GM21360 (cell line): Measurements from ENCODE around the gene VDR.
"Not testable (repeated sequence)": the region's sequence is repeated elsewhere in the genome, so short reads cannot be mapped to it uniquely, and the experiment has no call there.

Experiments used
- ATAC-seq: cut with Tn5 transposase; IDR thresholded peaks from one replicate; pipeline ENCODE4 v1.9.1; 2021; ENCODE audit warnings: mild to moderate bottlenecking, moderate library complexity; ENCODE audit not compliant: unreplicated experiment

VDR gene

DNA sequence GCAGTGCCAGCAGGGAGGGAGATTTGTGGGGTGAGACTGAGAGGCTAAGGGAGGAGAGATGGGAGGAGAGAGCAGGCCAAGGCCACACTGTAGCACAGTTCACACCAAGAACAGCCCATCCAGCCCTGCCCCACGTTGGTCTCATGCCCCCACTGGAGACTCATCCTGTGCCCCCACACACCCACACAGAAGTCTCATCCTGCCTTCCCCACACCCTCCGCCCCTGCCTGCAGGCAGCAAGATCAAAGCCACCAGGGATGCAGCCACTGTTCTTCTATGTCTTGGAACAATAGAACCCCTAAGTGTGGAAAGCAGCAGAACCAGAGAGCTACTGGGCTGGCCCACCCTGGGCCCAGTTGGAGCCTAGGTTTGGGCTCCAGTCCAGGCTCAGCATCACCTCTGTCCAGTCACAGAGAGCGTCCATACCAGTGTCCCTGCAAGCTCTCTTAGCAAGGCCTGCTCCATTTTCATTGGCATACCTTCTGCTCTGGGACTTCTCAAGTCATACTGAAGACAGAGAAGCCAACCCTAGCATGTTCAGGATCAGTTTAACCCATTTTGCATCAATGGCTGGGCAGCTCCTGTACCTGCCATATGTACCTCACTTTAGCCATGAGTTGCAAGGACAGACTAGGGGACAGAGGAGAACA, 53.4 kb downstream of the VDR start:
- no peak for ATAC-seq

DNA sequence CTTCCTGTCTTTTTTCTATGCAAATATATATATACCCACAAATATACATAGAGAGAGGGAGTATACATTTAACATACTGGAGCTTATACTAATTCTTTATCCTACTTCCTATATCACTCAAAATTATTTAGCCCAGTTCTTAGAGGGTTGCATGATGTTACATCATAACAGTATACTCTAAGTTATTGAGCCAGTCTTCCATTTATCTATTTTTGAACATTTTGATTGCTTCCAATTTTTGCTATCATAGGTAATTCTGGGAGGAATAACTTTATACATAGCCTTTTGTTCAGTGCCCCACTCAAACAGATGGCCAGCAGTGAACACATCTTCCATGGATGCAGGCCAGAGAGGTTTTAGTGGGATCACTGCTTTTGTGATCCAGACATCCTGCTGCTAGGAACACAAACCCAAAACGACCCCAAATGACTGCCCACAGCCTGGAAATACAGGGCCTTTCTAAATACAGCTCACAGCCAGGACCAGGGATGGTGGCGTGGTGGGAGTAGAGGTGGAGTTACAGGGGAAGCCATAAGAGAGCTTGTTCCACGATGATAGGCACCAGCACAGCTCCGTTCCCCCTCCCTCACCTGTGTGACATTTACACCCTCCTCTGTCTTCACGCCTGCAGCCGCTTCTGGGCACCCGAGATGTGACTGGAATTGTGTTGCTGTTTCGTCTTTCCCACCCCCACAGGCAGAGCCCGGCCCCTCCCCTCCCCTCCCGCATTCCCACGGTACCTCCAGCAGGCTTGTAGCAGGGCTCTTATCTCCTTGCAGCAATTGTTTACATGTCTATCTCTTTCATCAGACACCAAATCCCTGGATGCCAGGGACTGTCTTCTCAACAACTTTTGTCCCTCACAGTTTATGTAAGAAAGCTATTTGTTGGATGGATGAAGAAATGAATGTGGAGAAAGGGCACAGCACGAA, 54.4 kb downstream of the VDR start:
- no peak for ATAC-seq

DNA sequence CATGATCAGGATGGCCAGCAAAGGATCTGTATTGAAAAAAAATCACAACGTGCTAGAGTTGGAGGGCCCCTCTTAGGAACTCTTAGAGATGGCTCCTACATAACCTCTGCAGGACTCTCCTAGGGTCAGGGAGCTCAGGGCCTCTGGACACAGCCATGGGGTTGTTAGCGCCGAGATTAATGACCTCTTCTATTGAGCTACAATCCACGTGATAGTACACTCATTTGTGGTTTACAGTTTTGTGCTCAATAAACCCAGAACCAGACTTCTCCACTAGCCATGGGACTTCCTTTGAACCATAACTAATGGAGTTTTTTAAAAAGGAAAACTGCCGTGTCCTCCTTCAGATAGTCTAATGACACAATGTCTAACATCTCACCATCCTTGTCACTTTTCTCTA, 55.5 kb downstream of the VDR start:
- ATAC-seq: no peak

DNA sequence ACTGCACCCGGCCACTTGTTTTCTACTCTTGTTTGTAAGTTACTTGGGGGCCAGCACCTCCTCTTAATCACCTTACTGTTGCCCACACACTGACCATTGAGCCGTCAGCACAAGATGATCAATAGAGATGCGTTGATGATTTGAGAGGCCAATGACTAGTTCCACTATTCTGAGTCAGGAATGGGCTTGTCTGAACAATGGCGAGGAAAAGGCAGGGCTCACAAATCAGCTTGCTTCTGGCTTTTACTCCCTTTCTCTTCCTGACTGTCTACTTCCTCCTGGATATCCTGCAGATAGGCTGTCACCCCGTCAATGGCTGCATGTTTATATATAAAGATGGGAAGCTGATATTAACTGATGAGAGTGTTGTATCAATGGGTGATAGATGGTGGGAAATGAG, 55.9 kb downstream of the VDR start:
- ATAC-seq: no peak

GRCh38 chr12:47846294-47846996, 58.3 kb downstream of the VDR start:
- ATAC-seq: no peak

DNA sequence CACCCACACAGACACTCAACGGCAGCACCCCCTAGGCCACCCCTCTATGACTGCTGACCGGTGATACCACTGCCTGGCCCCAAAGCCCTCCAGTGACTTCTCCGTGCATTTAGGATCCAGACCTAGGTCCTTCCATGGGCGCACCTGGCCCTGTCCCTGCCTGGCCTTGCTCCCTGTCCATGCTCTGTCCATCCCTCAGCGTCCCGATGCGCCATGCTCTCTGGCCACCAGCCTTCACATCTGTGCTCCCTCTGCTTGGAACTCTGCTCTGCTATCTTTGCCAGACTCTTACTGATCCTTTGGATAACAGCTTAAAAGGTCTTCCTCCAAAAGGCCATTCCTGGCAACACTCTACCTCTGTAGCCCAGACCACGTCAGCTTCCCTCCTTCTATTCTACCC, 59.7 kb downstream of the VDR start:
- no peak for ATAC-seq

DNA sequence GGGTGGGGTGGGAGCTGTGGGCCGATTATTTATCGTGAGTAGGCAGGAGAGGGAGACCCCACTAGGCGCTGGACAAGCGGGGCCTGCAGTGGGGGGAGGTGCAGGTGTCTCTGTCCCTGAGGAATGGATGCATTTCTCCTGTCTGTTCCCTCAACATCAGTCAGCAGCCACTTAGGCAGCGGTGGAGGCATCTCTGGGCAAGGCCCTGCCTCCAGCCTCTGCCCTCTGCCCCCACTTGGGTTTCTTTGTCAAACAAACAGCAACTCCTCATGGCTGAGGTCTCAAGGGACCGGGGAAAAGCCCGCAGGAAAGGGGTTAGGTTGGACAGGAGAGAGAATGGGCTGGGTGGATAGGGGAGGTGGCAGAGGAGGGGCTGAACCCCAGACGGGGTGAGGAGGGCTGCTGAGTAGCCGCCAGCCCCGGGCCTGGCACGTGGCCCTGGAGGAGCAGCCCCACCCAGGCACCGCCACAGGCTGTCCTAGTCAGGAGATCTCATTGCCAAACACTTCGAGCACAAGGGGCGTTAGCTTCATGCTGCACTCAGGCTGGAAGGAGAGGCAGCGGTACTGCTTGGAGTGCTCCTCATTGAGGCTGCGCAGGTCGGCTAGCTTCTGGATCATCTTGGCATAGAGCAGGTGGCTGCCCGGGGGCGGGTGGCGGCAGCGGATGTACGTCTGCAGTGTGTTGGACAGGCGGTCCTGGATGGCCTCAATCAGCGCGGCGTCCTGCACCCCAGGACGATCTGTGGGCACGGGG, 60.4 kb downstream of the VDR start:
- ATAC-seq: no peak

DNA sequence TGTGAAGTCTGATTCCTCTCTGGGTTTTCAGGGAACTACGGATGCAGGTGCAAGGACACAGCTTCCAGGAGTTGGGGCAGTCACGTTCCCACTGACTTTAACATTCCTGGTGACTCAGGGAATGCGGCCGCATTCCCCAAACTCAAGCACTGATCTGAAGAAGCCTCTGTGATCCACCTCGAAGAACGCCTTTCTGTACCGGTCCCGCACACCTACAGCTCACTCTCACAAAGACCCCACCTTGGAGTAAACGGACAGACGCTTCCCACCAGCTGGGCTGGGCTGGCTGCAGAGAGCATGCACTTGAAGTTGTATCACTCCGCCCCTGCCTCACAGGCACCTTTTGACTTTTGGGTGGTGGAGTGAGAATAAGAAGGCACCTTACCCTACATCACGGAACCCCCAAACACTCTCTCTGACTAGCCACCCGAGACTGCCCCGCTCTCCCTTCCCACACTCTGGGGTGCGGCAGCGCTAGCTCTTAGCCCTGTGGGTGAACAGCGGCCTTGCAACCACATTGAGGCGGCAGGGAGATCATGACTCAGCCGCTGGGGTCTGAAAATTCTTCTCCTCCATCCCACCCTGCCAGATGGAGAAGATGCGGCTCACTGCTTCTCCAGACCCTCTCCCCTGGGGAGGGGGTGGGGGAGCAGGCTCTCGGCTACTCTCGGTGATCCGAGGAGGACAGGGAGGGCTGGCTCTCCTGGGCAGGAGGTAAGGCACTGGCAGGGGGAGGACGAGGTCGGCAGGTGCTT, 61.4 kb downstream of the VDR start:
- ATAC-seq: no peak

GRCh38 chr12:47842543-47842942, 62.3 kb downstream of the VDR start:
- ATAC-seq: not testable (repeated sequence)

GRCh38 chr12:47841910-47842309, 62.9 kb downstream of the VDR start:
- ATAC-seq: no peak

- ATAC-seq: no peak
Observed at GRCh38 chr12:47841501-47841900, 63.3 kb downstream of the VDR start.

DNA sequence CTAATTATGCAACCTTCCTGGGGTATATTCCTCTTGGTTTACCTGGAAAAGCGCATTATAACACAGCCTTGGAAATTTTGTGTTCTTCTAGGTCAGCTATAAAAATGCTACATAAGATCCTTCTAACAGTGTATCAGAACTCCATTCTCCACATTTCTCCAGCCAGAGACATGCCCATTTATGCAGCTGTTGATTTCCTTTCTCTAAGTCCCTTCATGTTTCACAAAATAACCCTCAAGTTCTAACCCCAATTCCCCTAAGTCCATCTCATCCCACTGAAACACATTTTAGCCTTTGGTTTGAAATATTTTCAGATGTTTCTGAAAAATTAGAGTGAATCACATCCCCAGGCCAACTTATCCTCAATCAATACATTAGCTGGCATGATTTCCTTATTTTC, 64.2 kb downstream of the VDR start:
- ATAC-seq: no peak

- ATAC-seq: no peak
Observed at GRCh38 chr12:47839214-47839876, 65.4 kb downstream of the VDR start.

- no peak for ATAC-seq
Observed at GRCh38 chr12:47838286-47838931, 66.4 kb downstream of the VDR start.

DNA sequence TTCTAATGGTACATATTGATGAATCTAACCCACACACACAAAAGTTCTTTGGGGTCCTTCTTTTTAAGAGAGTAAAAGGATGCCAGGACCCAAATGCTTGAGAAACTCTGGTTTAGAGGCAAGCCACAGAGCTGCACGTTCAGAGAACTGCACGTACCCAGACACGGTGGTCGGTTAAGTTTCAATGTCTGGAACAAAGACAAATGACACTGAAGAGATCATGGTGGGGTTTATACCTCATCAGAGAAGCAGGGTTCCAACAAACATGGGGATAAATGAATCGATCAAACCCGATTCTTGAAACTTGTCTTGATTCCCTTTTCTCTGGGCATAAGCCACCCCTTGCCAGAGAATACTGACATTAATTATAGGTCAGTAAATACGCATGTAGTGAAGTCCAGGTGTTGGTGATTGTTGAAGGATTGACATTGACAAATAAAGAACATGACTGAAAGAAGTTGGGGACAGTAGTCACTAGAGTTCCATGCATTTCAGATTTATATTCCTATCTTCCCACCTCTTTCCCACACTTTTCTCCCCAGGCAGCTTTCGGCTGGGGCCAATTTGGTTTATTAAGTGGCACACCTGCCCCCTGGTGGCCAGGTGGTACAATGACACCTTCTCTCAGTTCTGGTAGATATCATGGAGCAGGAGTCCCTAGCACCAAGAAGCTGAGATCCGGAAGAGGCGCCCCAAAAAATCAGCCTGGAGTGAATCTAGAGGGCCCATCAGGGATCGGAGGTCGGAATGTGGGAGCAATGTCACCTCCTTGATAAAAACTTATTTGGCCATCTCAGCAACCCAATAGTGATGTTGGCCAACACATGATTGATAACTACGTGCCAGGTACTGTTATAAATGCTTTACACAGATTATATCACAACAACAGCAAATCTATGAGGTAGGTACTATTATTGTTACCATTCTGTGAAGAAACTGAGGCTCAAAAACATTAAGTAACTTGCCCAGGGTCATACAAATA, 67.3 kb downstream of the VDR start:
- ATAC-seq: no peak

DNA sequence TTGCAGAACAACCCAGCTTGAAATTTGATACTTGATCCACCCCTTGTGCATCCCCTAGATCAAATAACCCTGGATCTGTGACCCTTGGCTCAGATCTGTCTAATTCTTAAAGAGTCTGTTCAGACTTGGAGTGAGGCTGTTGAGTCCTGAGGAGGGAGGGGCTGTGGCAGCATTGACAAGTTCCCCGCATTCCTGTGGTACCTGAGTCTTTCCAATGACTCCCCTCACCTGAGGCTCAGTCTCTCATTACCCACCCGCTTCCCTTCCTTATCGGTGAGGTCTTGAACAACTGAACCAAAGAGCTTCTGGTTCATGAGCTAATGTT, 69.0 kb downstream of the VDR start:
- no peak for ATAC-seq

GRCh38 chr12:47835006-47835830, 69.6 kb downstream of the VDR start:
- ATAC-seq: no peak
